Stimulated activated CD4-positive, alpha-beta T cell treated with anti-CD3 and anti-CD28 coated beads, Interleukin-2, amount 100 ng/mL, for 48 hours (primary cell): ENCODE data around the gene CLUH.

Experiments used
- DNase-seq, 2 donors: peaks; one replicate each; pipeline ENCODE4 v3.0.0-alpha.2; 2020

The CLUH gene, protein sequence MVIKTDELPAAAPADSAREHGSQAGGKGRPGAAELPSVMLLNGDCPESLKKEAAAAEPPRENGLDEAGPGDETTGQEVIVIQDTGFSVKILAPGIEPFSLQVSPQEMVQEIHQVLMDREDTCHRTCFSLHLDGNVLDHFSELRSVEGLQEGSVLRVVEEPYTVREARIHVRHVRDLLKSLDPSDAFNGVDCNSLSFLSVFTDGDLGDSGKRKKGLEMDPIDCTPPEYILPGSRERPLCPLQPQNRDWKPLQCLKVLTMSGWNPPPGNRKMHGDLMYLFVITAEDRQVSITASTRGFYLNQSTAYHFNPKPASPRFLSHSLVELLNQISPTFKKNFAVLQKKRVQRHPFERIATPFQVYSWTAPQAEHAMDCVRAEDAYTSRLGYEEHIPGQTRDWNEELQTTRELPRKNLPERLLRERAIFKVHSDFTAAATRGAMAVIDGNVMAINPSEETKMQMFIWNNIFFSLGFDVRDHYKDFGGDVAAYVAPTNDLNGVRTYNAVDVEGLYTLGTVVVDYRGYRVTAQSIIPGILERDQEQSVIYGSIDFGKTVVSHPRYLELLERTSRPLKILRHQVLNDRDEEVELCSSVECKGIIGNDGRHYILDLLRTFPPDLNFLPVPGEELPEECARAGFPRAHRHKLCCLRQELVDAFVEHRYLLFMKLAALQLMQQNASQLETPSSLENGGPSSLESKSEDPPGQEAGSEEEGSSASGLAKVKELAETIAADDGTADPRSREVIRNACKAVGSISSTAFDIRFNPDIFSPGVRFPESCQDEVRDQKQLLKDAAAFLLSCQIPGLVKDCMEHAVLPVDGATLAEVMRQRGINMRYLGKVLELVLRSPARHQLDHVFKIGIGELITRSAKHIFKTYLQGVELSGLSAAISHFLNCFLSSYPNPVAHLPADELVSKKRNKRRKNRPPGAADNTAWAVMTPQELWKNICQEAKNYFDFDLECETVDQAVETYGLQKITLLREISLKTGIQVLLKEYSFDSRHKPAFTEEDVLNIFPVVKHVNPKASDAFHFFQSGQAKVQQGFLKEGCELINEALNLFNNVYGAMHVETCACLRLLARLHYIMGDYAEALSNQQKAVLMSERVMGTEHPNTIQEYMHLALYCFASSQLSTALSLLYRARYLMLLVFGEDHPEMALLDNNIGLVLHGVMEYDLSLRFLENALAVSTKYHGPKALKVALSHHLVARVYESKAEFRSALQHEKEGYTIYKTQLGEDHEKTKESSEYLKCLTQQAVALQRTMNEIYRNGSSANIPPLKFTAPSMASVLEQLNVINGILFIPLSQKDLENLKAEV (N-terminal part only)

GRCh38 chr17:2711608-2712299, at the start of gene CLUH:
TSS of gene CLUH (minus strand) at chr17:2711764. CDS start at chr17:2711661, 103 bp downstream.
- DNase-seq = peak; percentile 96 to 99

DNA sequence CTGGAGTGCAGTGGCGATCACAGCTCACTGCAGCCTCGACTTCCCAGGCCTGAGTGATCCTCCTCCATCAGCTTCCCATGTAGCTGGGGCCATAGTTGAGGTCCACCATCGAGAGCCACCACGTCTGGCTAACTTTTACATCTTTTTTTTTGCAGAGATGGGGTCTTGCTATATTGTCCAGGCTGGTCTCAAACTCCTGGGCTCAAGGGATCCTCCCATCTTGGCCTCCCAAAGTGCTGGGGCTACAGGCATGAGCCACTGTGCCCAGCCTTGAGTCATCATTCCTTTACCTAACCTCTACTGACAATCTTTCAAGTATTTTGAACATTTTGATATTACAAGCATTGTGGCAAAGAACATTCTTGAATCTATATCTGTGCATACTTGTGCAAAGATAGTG, 47.3 kb upstream of the CLUH start:
- no peak for DNase-seq

GRCh38 chr17:2755891-2756724, 44.5 kb upstream of the CLUH start:
- DNase-seq = no peak

GRCh38 chr17:2751491-2751890, 39.9 kb upstream of the CLUH start:
- no peak for DNase-seq

DNA sequence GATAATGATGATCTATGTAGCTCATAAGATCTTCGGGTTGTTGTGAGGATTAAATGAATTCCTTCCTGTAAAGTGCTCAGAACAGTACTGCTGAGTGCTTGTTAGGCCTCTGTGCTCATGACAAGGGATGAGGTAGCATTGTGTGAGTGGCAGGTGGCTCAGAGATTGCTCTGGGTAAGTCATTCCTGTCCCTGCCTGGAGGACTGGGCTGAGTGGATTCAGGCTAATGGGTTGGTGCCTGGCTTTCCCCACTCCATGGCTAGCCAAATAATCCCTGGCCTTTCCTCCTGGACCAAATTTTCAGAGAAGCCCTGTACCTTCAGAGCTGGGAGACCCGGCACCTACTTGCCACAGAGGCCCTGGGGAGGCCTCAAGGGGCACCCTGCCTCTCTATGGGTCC, 39.2 kb upstream of the CLUH start:
- no peak for DNase-seq

GRCh38 chr17:2749784-2750181, 38.2 kb upstream of the CLUH start:
- DNase-seq = peak; percentile 67 to 75

DNA sequence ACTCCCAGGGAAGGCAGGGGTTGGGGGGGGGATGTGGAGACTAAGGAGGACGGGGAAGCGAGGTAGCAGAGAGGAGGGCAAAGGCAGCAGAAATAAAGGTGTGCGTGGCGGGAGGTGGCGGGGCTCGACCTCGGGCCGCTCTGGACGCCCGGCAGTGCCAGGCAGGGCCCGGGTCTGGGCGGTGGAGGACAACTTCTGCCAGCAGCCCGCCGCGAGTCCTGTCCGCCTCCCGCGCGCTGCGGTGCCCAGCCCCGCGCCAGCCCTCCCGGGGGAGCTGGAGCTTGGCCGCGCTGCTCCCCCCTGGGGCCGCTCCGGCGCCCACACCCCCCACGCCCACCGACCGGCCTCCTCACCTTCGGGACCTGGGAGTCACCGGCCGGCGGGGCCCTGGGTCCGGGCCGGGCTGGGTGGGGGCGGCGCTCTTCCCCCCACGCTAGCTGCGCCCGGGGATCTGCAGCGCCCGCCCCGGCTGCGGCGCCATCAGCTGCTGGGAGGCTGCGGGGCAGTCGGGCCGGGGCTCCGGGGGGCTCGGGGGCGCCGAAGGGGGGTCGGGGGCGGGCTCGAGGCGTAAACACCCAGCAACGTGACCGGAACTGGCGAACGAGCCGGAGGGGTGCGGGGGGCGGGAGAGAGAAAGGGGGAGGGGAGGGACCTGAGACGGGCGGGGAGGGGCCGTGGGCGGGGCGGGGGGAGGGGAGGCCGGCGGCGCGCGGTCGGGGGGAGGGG, 37.7 kb upstream of the CLUH start, which contains the start of gene CCDC92B:
CCDC92B (minus strand) TSS at position 595 of the 726 bp plus-strand sequence. CDS start 14,507 bp downstream, outside the sequence.
- no peak for DNase-seq

DNA sequence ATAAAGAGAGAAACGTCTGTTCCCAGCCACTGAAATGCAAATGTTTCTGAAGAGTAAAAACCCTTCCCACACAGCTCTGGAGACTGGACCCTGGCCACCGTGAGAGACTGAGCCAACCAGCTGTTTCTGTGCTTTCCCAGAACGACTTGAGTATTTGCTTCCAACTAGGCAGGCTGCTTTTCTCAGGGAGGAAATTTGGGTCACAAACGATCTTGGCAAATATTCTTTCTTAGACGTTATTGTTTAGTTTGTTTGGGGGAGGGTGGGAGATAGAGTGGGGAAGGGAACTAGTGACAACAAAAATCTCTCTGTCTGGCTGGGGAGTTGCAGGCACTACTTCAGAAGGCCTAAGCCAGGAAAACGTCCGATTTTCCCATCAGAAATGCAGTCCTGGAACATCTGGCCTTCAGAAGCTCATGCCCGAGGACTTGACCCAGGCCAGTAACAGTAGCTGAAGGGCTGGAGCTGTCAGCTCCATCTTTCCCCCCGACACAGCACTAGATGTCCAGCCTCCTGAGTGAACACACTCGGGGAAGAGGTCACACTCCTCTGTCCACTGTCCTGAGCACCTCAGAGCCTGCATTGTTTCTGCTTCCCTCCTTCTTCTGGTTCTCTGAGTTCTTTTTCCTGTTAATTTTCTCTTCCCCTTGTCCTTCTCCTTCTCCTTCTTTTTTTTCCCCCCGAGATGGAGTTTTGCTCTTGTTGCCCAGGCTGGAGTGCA, 33.9 kb upstream of the CLUH start:
- no peak for DNase-seq

GRCh38 chr17:2737693-2738092, 26.1 kb upstream of the CLUH start:
- DNase-seq = no peak

DNA sequence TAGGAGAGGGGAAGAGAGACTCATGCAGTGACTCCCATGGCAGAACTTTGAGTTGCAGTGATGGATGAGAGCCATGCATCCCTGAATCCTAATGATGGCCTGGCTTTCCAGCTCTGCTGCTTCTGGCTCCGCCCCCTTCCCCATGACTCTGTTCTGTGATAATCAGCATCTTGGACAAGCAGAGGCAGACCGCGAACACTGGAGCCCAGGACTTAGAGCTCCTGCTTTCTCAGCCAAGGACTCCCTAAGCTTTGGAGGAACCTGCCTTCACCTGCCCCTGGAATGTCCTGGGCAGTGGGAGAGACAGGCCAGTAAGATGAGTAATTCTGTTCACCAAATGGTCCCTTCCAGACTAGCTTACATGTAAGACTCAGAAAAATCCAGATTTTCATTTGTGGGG, 25.4 kb upstream of the CLUH start:
- DNase-seq = no peak

DNA sequence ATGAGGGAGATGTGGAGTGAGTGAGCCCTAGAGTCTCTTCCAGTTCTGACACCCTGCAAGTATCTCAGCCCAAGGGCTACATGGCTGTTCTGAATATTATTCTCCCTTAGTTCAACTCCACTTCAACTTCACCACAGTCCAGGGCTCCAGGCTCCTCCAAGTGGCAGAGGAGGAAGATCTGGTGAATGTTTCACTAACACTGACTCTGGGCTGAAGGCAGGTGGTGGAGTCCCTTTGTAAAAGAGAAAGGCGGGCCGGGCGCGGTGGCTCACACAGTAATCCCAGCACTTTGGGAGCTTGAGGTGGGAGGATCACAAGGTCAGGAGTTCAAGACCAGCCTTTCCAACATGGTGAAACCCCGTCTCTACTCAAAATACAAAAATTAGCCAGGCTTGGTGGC, 24.3 kb upstream of the CLUH start:
- no peak for DNase-seq

GRCh38 chr17:2734939-2735338, 23.4 kb upstream of the CLUH start:
- no peak for DNase-seq

- DNase-seq = no peak
Observed at GRCh38 chr17:2731807-2732206, 20.2 kb upstream of the CLUH start.

DNA sequence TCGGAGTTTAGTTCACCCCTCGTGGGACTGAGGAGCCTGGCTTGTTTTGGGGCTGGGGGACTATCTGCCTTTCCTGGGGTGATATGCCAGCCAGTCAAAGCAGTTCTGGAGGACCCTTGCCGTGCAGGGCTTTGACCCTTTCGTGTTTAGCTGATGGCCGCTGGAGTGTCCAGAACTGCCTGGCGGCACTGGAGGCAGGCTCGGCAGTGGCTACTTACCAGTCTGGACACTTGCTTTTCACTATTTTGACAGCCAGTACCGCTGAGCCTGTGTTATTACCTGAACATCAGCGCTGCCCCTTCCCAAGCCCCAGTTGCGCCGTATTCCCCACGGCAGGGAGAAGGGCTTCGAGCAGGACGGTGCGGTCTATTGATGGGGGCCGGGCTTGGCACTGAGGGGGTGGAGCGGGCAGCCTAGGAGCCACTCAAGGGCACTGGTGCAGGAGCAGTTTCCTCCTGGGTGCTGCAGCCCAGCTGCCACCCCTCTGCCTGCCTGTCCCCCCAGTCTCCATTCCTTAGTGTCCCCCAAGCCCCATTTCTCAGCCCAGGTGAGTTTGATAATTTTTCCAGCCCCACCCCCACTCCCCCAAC, 19.3 kb upstream of the CLUH start:
- DNase-seq = no peak

DNA sequence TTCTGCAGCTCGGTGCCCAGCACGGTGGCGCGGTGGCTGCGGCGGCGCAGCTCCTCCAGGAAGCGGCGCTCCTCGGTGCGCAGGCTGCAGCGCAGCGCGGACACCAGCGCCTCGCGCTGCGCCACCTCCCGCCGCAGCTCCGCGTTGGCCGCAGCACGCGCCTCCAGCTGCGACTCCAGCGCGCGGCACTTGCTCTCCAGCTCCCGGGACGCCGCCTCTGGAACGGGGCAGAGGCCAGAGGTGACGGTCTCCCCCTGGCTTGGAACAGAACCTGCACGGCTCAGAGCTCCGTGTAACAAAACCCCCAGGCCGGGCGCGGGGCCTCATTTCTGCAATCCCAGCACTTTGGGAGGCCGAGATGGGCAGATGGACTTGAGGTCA, 13.2 kb upstream of the CLUH start:
- peak in 1 of 2 donors; percentile 38 for DNase-seq

DNA sequence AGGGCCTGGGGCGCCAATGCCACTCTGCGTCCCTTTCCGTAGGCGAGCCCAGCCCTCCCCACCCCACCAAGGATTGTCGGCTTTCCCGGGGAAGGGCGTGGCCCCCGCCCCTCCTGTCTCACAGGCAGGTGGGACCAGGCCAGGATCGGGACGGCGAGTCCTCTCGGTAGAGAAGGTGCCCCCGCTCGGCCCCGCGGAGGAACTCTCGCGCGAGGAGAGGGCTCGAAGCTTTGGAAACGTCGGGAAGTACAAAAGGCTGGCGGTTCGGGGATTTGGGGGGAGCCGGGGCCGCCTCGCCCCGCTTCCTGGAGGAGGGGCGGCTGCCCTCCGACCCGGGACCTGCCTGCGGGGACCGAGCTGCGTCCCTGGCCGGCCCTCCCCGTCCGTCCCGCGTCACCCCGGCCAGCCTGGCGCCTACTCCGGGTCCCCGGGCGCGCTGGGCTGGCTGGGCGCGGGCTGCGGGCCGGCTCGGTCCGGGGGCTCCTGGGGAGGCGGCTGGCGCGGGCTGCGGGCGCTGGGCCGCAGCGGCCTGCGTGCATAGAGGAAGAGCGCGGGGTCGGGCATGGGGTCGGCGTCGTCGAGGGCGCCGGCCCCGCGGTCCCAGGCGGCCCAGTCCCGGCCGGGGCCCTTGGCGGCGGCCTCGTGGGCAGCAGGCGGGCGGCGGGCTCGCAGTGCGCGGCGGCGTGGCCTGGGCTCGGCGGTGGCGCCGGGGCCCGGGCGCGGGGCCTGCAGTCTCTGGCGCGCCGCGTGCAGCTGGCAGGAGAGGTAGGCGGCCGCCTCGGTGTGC, 12.6 kb upstream of the CLUH start:
- no peak for DNase-seq

GRCh38 chr17:2723505-2723996, 12.0 kb upstream of the CLUH start:
- DNase-seq = no peak

DNA sequence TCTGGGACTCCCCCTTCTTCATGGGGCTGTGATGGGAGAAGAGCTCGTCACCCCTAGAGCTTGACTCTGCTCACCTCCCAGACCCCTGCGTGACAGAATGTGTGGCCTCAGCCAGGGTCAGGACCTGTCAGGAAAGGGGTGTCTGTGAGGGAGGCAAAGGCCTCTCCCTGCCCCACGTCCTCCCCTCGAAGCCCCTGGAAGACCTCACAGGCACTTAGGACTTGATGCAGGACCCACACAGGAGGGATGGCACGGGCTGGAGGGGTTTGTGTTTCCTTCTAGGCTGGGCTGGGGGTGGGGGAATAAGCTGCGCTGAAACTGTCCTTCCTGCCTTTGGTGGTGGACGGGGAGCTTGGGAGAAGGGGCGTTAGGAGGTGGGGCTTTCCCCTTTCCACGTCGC, 11.0 kb upstream of the CLUH start:
- DNase-seq = no peak

- no peak for DNase-seq
Observed at GRCh38 chr17:2721603-2722002, 10.0 kb upstream of the CLUH start.
